Fibroblast of lung (primary cell): Measurements from ENCODE around the gene GPR15LG.

Experiments
- CTCF ChIP-seq, 2 donors: IDR thresholded peaks in 1 of 2; conservative IDR thresholded peaks in 1 of 2; 1 replicate in 1 of 2; 2 replicates in 1 of 2; pipeline ENCODE4 v1.5.1; 2011 to 2012; ENCODE audit warnings: low read length in 2 of 2, control low read depth in 1 of 2, inconsistent platforms in 1 of 2, low read depth in 1 of 2, mild to moderate bottlenecking in 1 of 2
- EZH2 ChIP-seq: IDR thresholded peaks from 2 replicates; pipeline ENCODE4 v1.5.1; 2012; ENCODE audit warnings: low read length, control low read depth, mild to moderate bottlenecking; ENCODE audit errors: missing control alignments

- TF ChIP-seq CTCF (conservative IDR thresholded peaks at IDR 0.05 in 1 of 2, IDR thresholded peaks at IDR 0.05 in 1 of 2; ENCODE audit: low read depth in 1 of 2, low read length in 2 of 2) (no peak), EZH2 (no peak)
Measured at GRCh38 chr10:84201244-84201606, 27.6 kb downstream of the GPR15LG start.
